ENCODE data around the gene CIDEA.

GRCh38 chr18:12271376-12272235 lies 17.4 kb downstream of the CIDEA start:
- peak; percentile 74 for TF ChIP-seq CTCF (conservative IDR thresholded peaks at IDR 0.05; ENCODE audit: low read depth, low read length)
- no peak for TF ChIP-seq EZH2phosphoT487 (IDR thresholded peaks at IDR 0.05; ENCODE audit: borderline replicate concordance, low read length)
- TF ChIP-seq EZH2 (IDR thresholded peaks at IDR 0.05; ENCODE audit: low read length, unreplicated experiment), result no peak

Data from PC-3 (cell line).